ENCODE results near the gene AKAP8.

The AKAP8 gene

DNA sequence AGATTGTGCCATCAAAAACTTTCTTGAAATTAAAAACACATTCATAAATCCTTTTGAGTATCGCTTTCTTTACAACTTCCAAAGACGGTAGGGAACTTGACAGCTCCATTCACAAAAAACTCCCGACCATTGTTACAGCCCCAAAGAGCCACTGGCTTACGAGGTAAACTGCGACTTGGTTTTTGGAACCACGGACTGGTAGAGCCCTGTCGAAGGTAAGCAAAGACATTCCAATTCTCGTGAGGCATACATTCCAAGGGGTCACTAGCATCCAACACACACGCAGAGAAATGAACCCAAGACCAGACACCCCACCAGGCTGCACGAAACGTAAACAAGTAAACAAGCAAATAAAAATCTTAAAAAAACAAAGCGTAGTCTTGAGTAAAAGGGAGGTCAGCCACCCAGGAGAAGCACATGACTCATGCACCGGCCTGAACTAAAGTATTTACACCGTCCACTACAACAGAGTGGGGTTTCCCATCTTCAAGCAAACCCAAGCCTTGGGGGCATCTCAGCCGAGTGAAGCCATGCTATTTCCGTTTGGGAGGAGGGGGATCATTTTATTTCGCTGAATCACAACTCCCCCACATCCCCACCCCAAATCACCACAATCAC, 48.7 kb downstream of the AKAP8 start:
- TF ChIP-seq, protein P1, sequence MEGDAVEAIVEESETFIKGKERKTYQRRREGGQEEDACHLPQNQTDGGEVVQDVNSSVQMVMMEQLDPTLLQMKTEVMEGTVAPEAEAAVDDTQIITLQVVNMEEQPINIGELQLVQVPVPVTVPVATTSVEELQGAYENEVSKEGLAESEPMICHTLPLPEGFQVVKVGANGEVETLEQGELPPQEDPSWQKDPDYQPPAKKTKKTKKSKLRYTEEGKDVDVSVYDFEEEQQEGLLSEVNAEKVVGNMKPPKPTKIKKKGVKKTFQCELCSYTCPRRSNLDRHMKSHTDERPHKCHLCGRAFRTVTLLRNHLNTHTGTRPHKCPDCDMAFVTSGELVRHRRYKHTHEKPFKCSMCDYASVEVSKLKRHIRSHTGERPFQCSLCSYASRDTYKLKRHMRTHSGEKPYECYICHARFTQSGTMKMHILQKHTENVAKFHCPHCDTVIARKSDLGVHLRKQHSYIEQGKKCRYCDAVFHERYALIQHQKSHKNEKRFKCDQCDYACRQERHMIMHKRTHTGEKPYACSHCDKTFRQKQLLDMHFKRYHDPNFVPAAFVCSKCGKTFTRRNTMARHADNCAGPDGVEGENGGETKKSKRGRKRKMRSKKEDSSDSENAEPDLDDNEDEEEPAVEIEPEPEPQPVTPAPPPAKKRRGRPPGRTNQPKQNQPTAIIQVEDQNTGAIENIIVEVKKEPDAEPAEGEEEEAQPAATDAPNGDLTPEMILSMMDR (IDR thresholded peaks at IDR 0.05; ENCODE audit: poor library complexity, severe bottlenecking): no peak
- Histone ChIP-seq H3K4me3 (ENCODE audit: severe bottlenecking) (peak overlapping the region; percentile 78), H3K27me3 (ENCODE audit: insufficient read depth, poor library complexity, severe bottlenecking) (no peaks in the 10 kb centered on the region), H3K27ac (ENCODE audit: poor library complexity, severe bottlenecking) (peak overlapping the region; percentile 93), H3K36me3 (ENCODE audit: low read depth) (peaks cover 28% of the 10 kb centered on the region), H3K9me3 (ENCODE audit: severe bottlenecking) (no peaks in the 10 kb centered on the region), H3K4me1 (ENCODE audit: insufficient read depth, poor library complexity, severe bottlenecking) (peaks cover 23% of the 10 kb centered on the region)
- ATAC-seq (ENCODE audit: low read depth): peak; percentile 81
- peak; percentile 69 for DNase-seq (ENCODE audit: low spot score)

DNA sequence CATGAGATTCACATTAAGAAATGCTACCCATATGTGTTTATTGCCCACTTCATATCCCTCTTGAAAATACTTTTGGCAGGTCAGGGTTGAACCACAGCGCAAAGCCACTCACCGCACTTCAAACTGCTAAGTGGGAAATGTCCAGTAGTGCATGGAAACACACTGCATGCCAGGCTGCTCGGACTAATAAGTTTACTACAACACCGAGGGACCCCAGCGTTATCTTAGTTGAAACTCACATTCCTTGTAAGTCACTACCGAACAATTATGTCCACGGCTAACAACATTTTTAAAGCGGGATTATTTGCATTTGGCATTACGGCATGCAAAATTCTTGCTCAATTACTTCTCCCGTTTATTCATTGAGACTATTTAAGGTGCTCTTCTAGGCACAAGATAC, 51.3 kb downstream of the AKAP8 start:
- TF ChIP-seq, protein P1 (IDR thresholded peaks at IDR 0.05; ENCODE audit: poor library complexity, severe bottlenecking): no peak
- peaks cover 47% of the 10 kb centered on the region for H3K4me1 ChIP-seq (ENCODE audit: insufficient read depth, poor library complexity, severe bottlenecking)
- no peak overlapping the region for H3K4me3 ChIP-seq (ENCODE audit: severe bottlenecking)
- no peak for ATAC-seq (ENCODE audit: low read depth)
- H3K9me3 ChIP-seq (ENCODE audit: severe bottlenecking): no peaks in the 10 kb centered on the region
- H3K27me3 ChIP-seq (ENCODE audit: insufficient read depth, poor library complexity, severe bottlenecking): no peaks in the 10 kb centered on the region
- DNase-seq (ENCODE audit: low spot score): no peak
- H3K27ac ChIP-seq (ENCODE audit: poor library complexity, severe bottlenecking): no peak overlapping the region
- peaks cover 28% of the 10 kb centered on the region for H3K36me3 ChIP-seq (ENCODE audit: low read depth)

DNA sequence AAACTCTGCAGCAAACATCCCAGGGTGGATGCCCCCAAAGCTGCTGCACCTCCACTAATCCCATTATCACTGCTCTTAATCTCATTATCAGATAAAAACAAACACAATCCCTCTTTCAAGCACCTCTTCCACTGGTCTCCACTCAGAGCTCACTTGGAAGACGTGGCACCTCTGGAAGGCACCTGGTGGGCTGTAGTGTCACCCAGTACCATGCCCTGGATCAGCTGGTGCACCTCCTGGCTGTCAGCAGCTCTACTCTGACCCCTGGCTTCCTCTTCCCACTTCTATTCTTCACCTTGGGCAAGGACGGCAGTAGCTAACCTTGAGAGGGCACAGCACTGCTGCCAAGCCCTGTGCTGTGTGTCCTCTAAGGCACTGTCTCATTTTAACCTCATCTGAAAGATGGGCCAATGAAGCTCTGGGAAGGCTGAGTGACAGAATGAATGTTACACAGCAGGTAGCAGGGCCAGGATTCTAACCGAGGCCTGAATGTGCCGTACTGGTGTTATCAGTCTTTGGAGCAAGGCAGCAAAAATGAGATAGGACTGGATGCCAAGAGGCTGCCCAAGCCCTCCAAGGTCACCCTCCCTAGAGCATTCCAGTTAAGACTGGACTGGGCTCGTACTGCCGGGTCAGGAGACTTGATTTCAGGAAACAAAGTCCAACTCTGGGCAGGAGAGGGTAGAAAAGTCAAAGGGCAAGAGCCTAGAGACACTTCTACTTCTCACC, 54.6 kb downstream of the AKAP8 start:
- TF ChIP-seq, protein P1 (IDR thresholded peaks at IDR 0.05; ENCODE audit: poor library complexity, severe bottlenecking): no peak
- DNase-seq (ENCODE audit: low spot score) (no peak), ATAC-seq (ENCODE audit: low read depth) (peak; percentile 17; the same call in 1 of the 3 replicates)
- H3K9me3 ChIP-seq (ENCODE audit: severe bottlenecking): no peaks in the 10 kb centered on the region
- peaks cover 51% of the 10 kb centered on the region for H3K4me1 ChIP-seq (ENCODE audit: insufficient read depth, poor library complexity, severe bottlenecking)
- H3K27ac ChIP-seq (ENCODE audit: poor library complexity, severe bottlenecking): peak overlapping the region; percentile 32
- peaks cover 24% of the 10 kb centered on the region for H3K36me3 ChIP-seq (ENCODE audit: low read depth)
- no peak overlapping the region for H3K4me3 ChIP-seq (ENCODE audit: severe bottlenecking)
- no peaks in the 10 kb centered on the region for H3K27me3 ChIP-seq (ENCODE audit: insufficient read depth, poor library complexity, severe bottlenecking)

DNA sequence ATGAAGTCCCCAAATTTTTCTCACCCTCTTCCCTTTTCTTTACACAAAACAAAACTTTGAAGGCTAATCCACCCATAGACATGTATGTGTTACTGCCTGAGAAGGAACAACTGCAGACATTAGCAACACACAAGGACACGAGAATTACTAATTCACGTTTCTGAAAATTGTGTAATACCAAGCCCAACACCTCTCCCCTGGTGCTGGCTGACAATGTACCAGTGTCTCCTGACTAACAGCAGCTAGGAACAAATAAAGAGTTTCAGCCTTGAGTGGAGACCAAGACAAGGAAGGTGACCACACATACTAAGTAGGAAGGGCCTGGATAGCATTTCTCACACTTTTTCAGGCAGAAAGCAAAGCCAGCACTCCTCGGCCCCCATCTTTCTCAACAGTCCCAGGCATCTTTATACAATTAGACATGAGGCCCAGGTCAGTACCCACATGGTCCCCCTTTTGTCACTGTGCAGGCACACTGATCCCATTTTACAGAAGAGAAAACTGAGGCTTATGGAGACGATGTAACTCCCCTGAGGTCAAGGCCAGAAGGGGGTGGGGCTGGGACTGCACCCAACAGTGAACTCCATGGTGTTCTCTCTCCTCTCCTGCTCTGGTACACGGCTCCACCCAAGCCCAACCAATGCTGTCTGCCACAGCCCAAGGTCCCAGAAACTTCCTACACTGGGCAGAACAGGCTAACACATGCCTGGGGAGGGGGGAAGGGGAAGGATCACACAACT, 55.9 kb downstream of the AKAP8 start:
- peaks cover 48% of the 10 kb centered on the region for H3K4me1 ChIP-seq (ENCODE audit: insufficient read depth, poor library complexity, severe bottlenecking)
- ATAC-seq (ENCODE audit: low read depth) (peak; percentile 61), DNase-seq (ENCODE audit: low spot score) (no peak)
- H3K4me3 ChIP-seq (ENCODE audit: severe bottlenecking): no peak overlapping the region
- peak overlapping the region; percentile 32 for H3K27ac ChIP-seq (ENCODE audit: poor library complexity, severe bottlenecking)
- H3K27me3 ChIP-seq (ENCODE audit: insufficient read depth, poor library complexity, severe bottlenecking): no peaks in the 10 kb centered on the region
- no peaks in the 10 kb centered on the region for H3K9me3 ChIP-seq (ENCODE audit: severe bottlenecking)
- TF ChIP-seq, protein P1 (IDR thresholded peaks at IDR 0.05; ENCODE audit: poor library complexity, severe bottlenecking): no peak
- peaks cover 14% of the 10 kb centered on the region for H3K36me3 ChIP-seq (ENCODE audit: low read depth)

Data from RWPE2 (cell line).